Measurements from ENCODE around the gene SPATA18.
"Not testable (repeated sequence)": the region's sequence is repeated elsewhere in the genome, so short reads cannot be mapped to it uniquely, and the experiment has no call there.

Gene SPATA18

GRCh38 chr4:52110171-52110570 lies 59.1 kb downstream of the SPATA18 start:
- DNase-seq, result no peak

- no peak for DNase-seq
Observed at GRCh38 chr4:52111995-52112394, 60.9 kb downstream of the SPATA18 start.

DNA sequence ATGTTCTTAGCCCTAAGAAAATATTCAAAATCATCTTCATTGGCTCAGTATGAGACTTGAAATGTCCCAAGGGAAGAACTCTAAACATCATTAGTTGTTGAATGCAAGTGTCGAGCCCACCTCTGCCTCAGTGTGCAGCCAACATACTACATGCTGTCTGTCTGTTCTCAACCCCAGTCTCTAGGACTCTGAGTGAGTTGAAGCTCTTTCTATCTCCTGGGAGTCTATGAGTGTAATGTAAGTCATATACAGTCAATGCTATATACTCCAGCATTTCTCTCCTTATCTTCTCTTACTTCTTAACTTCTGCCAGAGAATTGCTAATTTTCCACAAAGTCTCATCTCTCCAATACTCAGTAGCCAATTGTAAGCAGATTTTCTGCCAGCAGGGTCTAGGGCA lies 61.3 kb downstream of the SPATA18 start:
- DNase-seq, result no peak

DNA sequence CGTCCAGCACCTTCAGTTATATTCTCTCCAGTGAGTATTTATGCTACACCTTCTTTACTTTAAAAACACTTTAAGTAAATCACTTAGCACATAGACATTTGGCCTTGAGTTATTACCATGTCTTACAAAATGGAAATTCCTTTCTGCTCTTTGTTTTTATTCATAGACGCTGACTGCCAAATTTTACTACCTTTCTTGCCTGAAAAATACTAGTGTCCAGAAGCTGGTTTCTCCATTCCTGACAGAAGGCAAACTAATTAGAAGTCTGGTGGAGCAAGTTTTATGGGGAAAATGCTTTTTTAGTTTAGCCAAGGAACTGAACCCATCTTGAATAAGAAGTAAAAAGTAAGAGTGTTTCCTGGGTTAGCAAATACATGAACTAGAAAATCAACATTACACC lies 65.5 kb downstream of the SPATA18 start:
- DNase-seq, result no peak

GRCh38 chr4:52126226-52126625 lies 75.1 kb downstream of the SPATA18 start:
- no peak for DNase-seq

DNA sequence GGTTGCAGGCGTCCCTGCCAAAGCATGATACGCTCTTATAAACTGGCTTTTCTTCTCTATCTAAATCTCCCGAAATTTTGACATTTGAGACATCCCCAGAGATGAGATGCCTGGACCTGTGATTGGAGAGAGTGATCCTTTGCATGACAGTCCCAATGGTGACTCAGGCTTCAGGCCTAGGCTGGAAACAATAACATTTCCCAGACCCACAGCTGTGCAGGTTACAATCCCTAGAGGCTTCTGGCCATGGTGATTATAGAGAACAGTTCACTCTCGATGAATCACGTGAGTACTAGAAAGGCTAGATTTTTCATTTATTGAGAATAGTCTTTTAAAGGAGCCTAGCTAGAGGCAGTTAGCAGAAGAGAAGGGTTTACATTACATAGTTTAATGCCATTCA lies 75.9 kb downstream of the SPATA18 start:
- DNase-seq, result no peak

- DNase-seq, result no peak
Observed at GRCh38 chr4:52135171-52135570, 84.1 kb downstream of the SPATA18 start.

GRCh38 chr4:52137152-52137551 lies 86.0 kb downstream of the SPATA18 start:
- not testable (repeated sequence) for DNase-seq

GRCh38 chr4:52142816-52143215 lies 91.7 kb downstream of the SPATA18 start:
- DNase-seq, result no peak

- no peak for DNase-seq
Observed at GRCh38 chr4:52143815-52144214, 92.7 kb downstream of the SPATA18 start.

GRCh38 chr4:52144372-52144771 lies 93.3 kb downstream of the SPATA18 start:
- no peak for DNase-seq
